Natural killer cell (primary cell): ENCODE results near the gene IKZF3. TPM values are rescaled to one million over a fixed set of nuclear protein-coding genes. Genes with fewer than 3 reads are reported as not detected.
A peak's percentile ranks its signal among the peaks of the same experiment; 100 is the strongest.

ENCODE experiments used
- ATAC-seq, 3 donors: fragments of 150-1000 bp in 2 of 3; fragments of 200-7000 bp in 1 of 3; cut with Tn5 transposase; 1 replicate in 1 of 3; 2 replicates in 2 of 3; pipeline ENCODE4 v1.10.0; 2021; ENCODE audit warnings: mild to moderate bottlenecking in 2 of 3, moderate library complexity in 2 of 3
- DNase-seq, 2 donors: peaks; one replicate each; pipeline versions ENCODE4 v3.0.0 to v3.0.0-alpha.2; 2013 to 2021; ENCODE audit warnings: mixed read lengths in 1 of 2
- H3K27ac ChIP-seq: one replicate; pipeline ENCODE4 v1.5.1; 2013; ENCODE audit warnings: mild to moderate bottlenecking, low read length
- H3K27me3 ChIP-seq: one replicate; pipeline ENCODE4 v1.6.1; 2013; ENCODE audit warnings: low read length; ENCODE audit not compliant: control insufficient read depth, insufficient read depth
- H3K36me3 ChIP-seq: one replicate; pipeline ENCODE4 v1.6.1; 2013; ENCODE audit warnings: low read length; ENCODE audit not compliant: control insufficient read depth, insufficient read depth
- H3K4me1 ChIP-seq: one replicate; pipeline ENCODE4 v1.6.1; 2013; ENCODE audit warnings: low read length; ENCODE audit not compliant: control insufficient read depth, insufficient read depth
- H3K4me3 ChIP-seq: one replicate; pipeline ENCODE4 v1.5.1; 2013; ENCODE audit warnings: low read length
- H3K9me3 ChIP-seq: one replicate; pipeline ENCODE4 v1.6.1; 2013; ENCODE audit warnings: low read length; ENCODE audit not compliant: control insufficient read depth, insufficient read depth
- H3K27ac Mint-ChIP-seq, 2 donors: one replicate each; pipeline ENCODE4 v1.8.0; 2022; ENCODE audit warnings: mild to moderate bottlenecking in 2 of 2, mixed read lengths in 2 of 2, moderate library complexity in 1 of 2
- H3K27me3 Mint-ChIP-seq, 2 donors: one replicate each; pipeline ENCODE4 v1.8.0; 2022; ENCODE audit warnings: low read depth in 2 of 2, mixed read lengths in 2 of 2
- H3K36me3 Mint-ChIP-seq: one replicate; pipeline ENCODE4 v1.8.0; 2022; ENCODE audit warnings: mixed read lengths
- H3K4me1 Mint-ChIP-seq, 2 donors: one replicate each; pipeline ENCODE4 v1.8.0; 2022; ENCODE audit warnings: mixed read lengths in 2 of 2
- H3K4me3 Mint-ChIP-seq: one replicate; pipeline ENCODE4 v1.8.0; 2022; ENCODE audit warnings: mild to moderate bottlenecking, moderate library complexity, mixed read lengths
- H3K9me3 Mint-ChIP-seq, 2 donors: one replicate each; pipeline ENCODE4 v1.8.0; 2022; ENCODE audit warnings: mixed read lengths in 2 of 2
- WGBS: methylation state at CpG from one replicate; pipeline ENCODE4 v1.1.7; 2013; ENCODE audit warnings: missing lambda C conversion rate; ENCODE audit not compliant: insufficient coverage; 5-methylcytosine and 5-hydroxymethylcytosine counted together
- intact Hi-C: fragments of 100-400 bp; cut with micrococcal nuclease; formaldehyde crosslinking; loops from one replicate; pipeline ENCODE4 v1.14.2; 2022
- total RNA-seq, 4 donors: library from RNA; stranded (reverse); fragments of 120-200 nt in 1 of 4; gene quantifications; one replicate each; pipeline versions ENCODE4 v1.2.3 to v1.2.4, GENCODE V29; 2013 to 2022
- TF ChIP-seq, protein P1 (sequence below): fragments of 200-600 bp; IDR thresholded peaks from one replicate; pipeline ENCODE4 v1.8.0; 2022; ENCODE audit warnings: antibody characterized with exemption

Gene IKZF3
- total RNA-seq, 3 donors from 2014 or later (not counting 1 experiment from before 2014, with no cell fraction given): 134 to 162 (median 139) TPM

DNA sequence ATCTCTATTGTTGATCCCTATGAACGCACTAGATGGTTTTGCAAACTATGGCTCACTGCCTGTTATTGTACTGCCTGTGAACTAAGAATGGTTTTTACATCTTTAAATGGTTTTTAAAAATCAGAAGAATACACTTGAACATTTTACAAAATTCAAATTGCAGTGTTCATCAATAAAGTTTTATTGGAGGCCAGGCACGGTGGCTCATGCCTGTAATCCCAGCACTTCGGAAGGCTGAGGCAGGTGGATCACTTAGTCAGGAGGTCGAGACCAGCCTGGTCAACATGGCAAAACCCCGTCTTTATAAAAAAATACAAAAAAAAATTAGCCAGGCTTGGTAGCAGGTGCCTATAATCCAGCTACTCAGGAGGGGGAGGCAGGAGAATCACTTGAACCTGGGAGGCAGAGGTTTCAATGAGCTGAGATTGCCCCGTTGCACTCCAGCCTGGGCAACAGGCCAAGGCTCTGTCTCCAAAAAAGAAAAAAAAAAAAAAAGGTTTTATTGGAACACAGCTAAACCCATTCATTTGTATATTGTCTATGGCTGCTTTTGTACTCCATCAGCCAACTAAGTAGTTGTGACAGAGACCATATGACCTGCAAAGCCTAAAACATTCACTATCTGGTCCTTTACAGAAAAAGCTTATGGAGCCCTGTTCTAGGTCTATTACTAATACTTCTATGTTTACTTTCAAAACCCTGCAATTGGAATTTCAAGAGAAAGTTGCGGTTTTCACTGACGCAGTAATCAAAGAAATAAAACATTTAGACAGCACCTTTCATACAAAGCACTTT, 18.9 kb downstream of the IKZF3 start:
- Histone ChIP-seq H3K27me3 (no peaks in the 10 kb centered on the region), H3K27ac (no peak overlapping the region), H3K4me3 (no peak overlapping the region), H3K9me3 (no peaks in the 10 kb centered on the region), H3K4me1 (peaks cover 14% of the 10 kb centered on the region), H3K36me3 (peaks cover 11% of the 10 kb centered on the region)
- 89% methylated on average over 8 of the region's 8 CpGs for WGBS
- intact Hi-C loops: no loop called here
- no peak for DNase-seq
- Mint-ChIP-seq H3K27me3 (no peaks in the 10 kb centered on the region), H3K4me1 (peaks cover 66 to 84% of the 10 kb centered on the region in 2 donors), H3K36me3 (peaks cover 1% of the 10 kb centered on the region), H3K4me3 (no peak overlapping the region), H3K27ac (peak overlapping the region; percentile 83 to 85), H3K9me3 (no peaks in the 10 kb centered on the region)
- TF ChIP-seq, protein P1, sequence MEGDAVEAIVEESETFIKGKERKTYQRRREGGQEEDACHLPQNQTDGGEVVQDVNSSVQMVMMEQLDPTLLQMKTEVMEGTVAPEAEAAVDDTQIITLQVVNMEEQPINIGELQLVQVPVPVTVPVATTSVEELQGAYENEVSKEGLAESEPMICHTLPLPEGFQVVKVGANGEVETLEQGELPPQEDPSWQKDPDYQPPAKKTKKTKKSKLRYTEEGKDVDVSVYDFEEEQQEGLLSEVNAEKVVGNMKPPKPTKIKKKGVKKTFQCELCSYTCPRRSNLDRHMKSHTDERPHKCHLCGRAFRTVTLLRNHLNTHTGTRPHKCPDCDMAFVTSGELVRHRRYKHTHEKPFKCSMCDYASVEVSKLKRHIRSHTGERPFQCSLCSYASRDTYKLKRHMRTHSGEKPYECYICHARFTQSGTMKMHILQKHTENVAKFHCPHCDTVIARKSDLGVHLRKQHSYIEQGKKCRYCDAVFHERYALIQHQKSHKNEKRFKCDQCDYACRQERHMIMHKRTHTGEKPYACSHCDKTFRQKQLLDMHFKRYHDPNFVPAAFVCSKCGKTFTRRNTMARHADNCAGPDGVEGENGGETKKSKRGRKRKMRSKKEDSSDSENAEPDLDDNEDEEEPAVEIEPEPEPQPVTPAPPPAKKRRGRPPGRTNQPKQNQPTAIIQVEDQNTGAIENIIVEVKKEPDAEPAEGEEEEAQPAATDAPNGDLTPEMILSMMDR: no peak
- no peak for ATAC-seq

DNA sequence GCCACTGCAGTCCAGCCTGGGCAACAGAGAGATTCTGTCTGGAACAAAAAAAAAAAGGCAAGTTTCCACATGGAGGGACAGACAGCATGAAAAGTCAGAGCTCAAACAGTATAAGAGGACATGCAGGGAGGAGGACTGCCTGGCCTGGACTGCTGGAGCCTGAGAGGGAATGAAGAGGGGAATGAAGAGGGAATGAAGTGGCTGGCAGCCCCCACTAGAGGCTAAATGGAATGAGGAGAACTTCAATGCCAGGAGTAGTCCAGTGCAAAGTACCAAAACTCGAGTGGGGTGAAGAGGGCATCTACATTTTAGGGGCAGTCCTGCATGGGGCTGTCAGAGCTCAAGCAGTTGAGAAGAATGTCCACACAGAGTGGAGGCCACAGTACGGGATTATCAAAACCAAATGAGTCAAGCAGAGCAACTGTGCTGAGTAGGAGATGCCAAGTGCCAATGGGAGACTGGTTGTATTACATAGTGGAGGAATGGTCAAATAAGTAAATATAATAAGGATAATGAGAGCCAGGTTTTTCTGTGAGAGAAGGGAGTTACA, 22.9 kb downstream of the IKZF3 start:
- Histone ChIP-seq H3K27ac (no peak overlapping the region), H3K9me3 (peaks cover 9% of the 10 kb centered on the region), H3K4me1 (peaks cover 3% of the 10 kb centered on the region), H3K27me3 (no peaks in the 10 kb centered on the region), H3K36me3 (peaks cover 14% of the 10 kb centered on the region), H3K4me3 (no peak overlapping the region)
- no peak overlapping the region for H3K4me3 Mint-ChIP-seq
- WGBS: 81% methylated on average over 2 of the region's 2 CpGs
- H3K27ac Mint-ChIP-seq: peak overlapping the region; percentile 57 to 64
- ATAC-seq: peak in 1 of 3 donors; percentile 22
- H3K4me1 Mint-ChIP-seq: peaks cover 65 to 68% of the 10 kb centered on the region in 2 donors
- DNase-seq: no peak
- peaks cover 26% of the 10 kb centered on the region for H3K36me3 Mint-ChIP-seq
- H3K27me3 Mint-ChIP-seq: no peaks in the 10 kb centered on the region
- peaks cover 0 to 8% of the 10 kb centered on the region in 2 donors for H3K9me3 Mint-ChIP-seq
- TF ChIP-seq, protein P1: no peak
- intact Hi-C loops: no loop called here

DNA sequence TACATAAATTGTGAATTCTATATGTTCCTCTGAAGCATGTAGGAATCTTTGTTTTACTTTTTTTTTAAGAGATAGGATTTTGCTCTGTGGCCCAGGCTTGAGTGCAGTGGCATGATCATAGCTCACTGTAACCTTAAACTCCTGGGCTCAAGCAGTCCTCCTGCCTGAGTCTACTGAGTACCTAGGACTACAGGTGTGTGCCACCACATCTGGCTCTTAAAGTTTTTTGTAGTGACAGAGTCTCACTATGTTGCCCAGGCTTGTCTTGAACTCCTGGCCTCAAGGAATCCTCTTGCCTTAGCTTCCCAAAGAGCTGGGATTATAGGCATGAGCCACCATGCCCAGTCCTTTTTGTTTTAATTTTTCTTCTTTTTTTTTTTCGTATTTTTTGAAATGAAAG, 25.3 kb downstream of the IKZF3 start:
- DNase-seq: no peak
- Mint-ChIP-seq H3K36me3 (peaks cover 31% of the 10 kb centered on the region), H3K27ac (peak overlapping the region; percentile 32 to 47), H3K4me1 (peaks cover 66 to 69% of the 10 kb centered on the region in 2 donors), H3K4me3 (no peak overlapping the region), H3K27me3 (no peaks in the 10 kb centered on the region), H3K9me3 (peaks cover 0 to 11% of the 10 kb centered on the region in 2 donors)
- H3K4me1 ChIP-seq: peaks cover 10% of the 10 kb centered on the region
- H3K27ac ChIP-seq: no peak overlapping the region
- intact Hi-C loops: no loop called here
- peaks cover 25% of the 10 kb centered on the region for H3K36me3 ChIP-seq
- no peak for ATAC-seq
- TF ChIP-seq, protein P1: no peak
- H3K9me3 ChIP-seq: peaks cover 9% of the 10 kb centered on the region
- no CpG with 5 or more reads among the region's 1 CpG for WGBS
- H3K27me3 ChIP-seq: no peaks in the 10 kb centered on the region
- no peak overlapping the region for H3K4me3 ChIP-seq
